OCI-LY3 (cell line): Measurements from ENCODE around the gene ANP32B.

ENCODE experiments used
- H2AFZ ChIP-seq: fragments of 200-600, 300-600 bp; shearing (Covaris generic); 2 replicates; pipeline ENCODE4 v1.6.0; 2014; ENCODE audit warnings: antibody characterized with exemption, low read depth, low read length
- H3K27ac ChIP-seq: fragments of 200-600, 300-600 bp; sonication (generic); 2 replicates; pipeline ENCODE4 v1.5.1; 2014; ENCODE audit warnings: mild to moderate bottlenecking, low read length, moderate library complexity, mixed read lengths
- H3K27me3 ChIP-seq: fragments of 200-600, 300-600 bp; sonication (generic); 2 replicates; pipeline ENCODE4 v1.6.1; 2014; ENCODE audit warnings: low read depth, low read length, mixed read lengths
- H3K36me3 ChIP-seq: fragments of 200-600, 300-600 bp; sonication (generic); replicated peaks from 2 replicates; pipeline ENCODE3; 2014; ENCODE audit warnings: low read depth, low read length, mixed read lengths
- H3K4me1 ChIP-seq: fragments of 300-600, 200-600 bp; sonication (generic); 2 replicates; pipeline ENCODE4 v1.6.1; 2014; ENCODE audit warnings: low read length, mixed read lengths
- H3K4me2 ChIP-seq: fragments of 200-600, 300-600 bp; sonication (generic); 2 replicates; pipeline ENCODE4 v1.6.1; 2014; ENCODE audit warnings: low read length, mixed read lengths
- H3K4me3 ChIP-seq: fragments of 300-600, 200-600 bp; sonication (generic); 2 replicates; pipeline ENCODE4 v1.5.1; 2014; ENCODE audit warnings: antibody characterized with exemption, mild to moderate bottlenecking, low read length, moderate library complexity
- H3K79me2 ChIP-seq: fragments of 300-600, 200-600 bp; shearing (Covaris generic); 2 replicates; pipeline ENCODE4 v1.6.1; 2014; ENCODE audit warnings: mild to moderate bottlenecking, low read length, mixed read lengths
- H3K9ac ChIP-seq: fragments of 300-600, 200-600 bp; shearing (Covaris generic); 2 replicates; pipeline ENCODE4 v1.6.0; 2014; ENCODE audit warnings: mild to moderate bottlenecking, low read length, moderate library complexity
- H3K9me3 ChIP-seq: fragments of 200-600, 300-600 bp; shearing (Covaris generic); 2 replicates; pipeline ENCODE4 v1.6.1; 2014; ENCODE audit warnings: low read length, mixed read lengths; ENCODE audit not compliant: insufficient read depth
- H4K20me1 ChIP-seq: fragments of 200-600, 300-600 bp; sonication (generic); 2 replicates; pipeline ENCODE4 v1.6.1; 2016; ENCODE audit warnings: low read length, mixed read lengths; ENCODE audit not compliant: insufficient read depth
- EZH2phosphoT487 ChIP-seq: fragments of 200-600 bp; shearing (Covaris generic); IDR thresholded peaks from 2 replicates; pipeline ENCODE4 v1.6.1; 2018; ENCODE audit warnings: antibody characterized with exemption, mixed run types, low read depth
- TF ChIP-seq, protein P1 (sequence below): fragments of 200-600, 300-600 bp; sonication (generic); IDR thresholded peaks from 2 replicates; pipeline ENCODE4 v1.5.1; 2014; ENCODE audit warnings: antibody characterized with exemption, low read length, low read depth

Gene ANP32B

DNA sequence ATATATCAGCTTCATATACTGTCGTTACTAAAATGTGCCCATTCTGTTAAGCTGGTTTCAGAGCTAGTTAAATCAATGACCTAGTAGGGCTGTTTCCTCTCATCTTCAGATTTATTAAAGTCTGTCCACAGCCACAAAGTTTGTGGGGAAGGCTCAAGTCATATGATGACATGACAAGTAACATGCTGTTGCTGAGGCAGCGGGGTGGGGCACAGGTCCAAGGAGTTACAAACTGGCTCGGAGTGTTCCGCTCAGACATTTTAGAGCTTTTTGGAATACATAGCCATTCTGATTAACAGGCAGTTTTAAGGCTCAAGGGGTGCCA is 2.7 kb upstream of the ANP32B start:
- Histone ChIP-seq H3K27me3 (no peaks in the 10 kb centered on the region; the same call in 1 of the 2 replicates), H3K27ac (no peak overlapping the region), H3K9ac (no peak overlapping the region), H3K36me3 (peaks cover 4% of the 10 kb centered on the region), H2AFZ (no peak overlapping the region), H4K20me1 (no peaks in the 10 kb centered on the region), H3K4me2 (no peak overlapping the region), H3K79me2 (peaks cover 36% of the 10 kb centered on the region), H3K9me3 (no peaks in the 10 kb centered on the region), H3K4me1 (peaks cover 13% of the 10 kb centered on the region), H3K4me3 (no peak overlapping the region)
- TF ChIP-seq, protein P1, sequence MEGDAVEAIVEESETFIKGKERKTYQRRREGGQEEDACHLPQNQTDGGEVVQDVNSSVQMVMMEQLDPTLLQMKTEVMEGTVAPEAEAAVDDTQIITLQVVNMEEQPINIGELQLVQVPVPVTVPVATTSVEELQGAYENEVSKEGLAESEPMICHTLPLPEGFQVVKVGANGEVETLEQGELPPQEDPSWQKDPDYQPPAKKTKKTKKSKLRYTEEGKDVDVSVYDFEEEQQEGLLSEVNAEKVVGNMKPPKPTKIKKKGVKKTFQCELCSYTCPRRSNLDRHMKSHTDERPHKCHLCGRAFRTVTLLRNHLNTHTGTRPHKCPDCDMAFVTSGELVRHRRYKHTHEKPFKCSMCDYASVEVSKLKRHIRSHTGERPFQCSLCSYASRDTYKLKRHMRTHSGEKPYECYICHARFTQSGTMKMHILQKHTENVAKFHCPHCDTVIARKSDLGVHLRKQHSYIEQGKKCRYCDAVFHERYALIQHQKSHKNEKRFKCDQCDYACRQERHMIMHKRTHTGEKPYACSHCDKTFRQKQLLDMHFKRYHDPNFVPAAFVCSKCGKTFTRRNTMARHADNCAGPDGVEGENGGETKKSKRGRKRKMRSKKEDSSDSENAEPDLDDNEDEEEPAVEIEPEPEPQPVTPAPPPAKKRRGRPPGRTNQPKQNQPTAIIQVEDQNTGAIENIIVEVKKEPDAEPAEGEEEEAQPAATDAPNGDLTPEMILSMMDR = no peak
- TF ChIP-seq EZH2phosphoT487 = no peak

DNA sequence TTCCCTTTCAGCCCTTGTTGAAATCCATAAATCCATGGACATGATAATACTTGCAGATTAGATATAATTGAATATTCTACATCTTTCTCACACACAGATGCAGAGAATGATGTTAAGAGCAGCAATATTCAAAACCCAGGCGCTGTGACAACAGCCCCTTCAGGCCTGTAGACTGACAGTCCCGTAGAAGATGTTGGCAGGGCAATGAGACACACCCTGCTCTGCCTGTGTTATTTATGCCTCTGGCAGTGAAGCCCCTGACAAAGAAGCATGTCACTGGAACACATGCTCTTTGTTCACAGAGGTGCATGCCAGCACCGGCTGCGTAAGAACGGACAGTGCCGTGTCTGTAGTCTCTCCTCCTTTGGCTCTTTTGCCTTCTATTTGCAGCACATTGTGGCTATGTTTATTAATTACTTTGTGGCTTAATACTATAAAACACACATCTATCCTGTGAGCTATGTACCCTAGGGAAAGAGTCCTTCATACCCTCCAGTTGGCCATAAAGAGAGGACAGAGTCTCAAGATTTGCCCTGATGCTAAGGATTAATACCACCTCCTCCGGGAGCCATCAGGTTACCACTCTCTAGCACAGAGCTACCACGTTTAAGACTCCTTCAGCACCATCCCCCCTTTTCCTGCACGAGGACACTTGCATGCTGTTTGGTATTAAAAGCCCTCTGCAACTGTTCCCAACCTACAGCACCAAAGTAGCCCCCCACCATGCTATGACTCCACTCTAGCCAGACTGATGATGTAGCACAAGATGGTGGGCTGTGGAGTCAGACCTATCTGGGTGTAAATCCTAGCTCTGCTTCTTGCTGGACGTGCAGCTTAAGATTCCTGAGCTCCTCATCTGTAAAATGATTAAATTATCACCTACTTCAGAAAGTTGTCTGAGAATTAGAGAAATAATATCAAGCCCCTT is 2.0 kb upstream of the ANP32B start:
- Histone ChIP-seq H3K4me1 (peaks cover 21% of the 10 kb centered on the region), H3K4me2 (peak overlapping the region; percentile 95), H3K79me2 (peaks cover 43% of the 10 kb centered on the region), H2AFZ (no peak overlapping the region), H3K4me3 (no peak overlapping the region), H3K9ac (no peak overlapping the region; the same call in 1 of the 2 replicates), H3K9me3 (no peaks in the 10 kb centered on the region), H3K27ac (no peak overlapping the region), H3K27me3 (no peaks in the 10 kb centered on the region), H3K36me3 (peaks cover 9% of the 10 kb centered on the region), H4K20me1 (peaks cover 2% of the 10 kb centered on the region; the same call in 1 of the 2 replicates)
- TF ChIP-seq EZH2phosphoT487 = no peak
- TF ChIP-seq, protein P1 = no peak

DNA sequence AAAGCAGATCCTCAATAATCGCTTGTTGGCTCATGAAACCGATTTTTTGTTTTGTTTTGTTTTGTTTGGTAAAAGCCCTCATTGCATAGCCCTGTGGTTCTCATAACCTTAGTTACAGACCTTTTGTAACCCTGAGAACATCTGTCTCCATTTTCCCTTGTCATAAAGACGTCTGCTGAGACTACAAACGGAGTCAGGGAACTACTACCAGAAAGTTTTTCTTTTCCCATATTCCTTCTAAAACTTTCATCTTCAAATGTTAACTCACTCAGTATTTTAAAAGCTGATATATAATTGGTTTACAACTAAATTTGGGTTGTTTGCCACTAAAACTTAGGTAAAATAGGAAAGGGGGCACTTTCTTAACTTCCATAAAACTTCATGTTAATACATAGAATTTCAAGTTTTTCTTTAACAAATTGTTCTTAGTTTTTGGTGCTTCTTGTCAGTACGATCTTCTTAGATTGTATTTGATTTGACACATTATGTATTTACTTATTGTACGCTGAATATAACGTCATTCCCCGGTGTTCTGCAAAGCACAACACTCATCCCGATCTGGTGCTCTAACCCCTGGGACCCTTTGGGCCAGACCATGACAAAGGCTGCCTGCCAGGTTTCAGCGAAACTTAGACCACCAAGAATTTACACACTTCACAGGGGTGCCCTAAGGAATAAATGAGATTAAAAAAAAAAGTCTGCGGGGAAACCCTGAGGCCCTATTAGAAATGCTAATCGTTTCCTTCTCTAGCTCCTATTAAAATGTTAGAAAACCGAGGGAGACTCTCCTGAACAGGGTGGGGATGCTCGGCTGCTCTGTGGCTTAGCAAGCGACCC is 1.1 kb upstream of the ANP32B start:
- TF ChIP-seq EZH2phosphoT487 = no peak
- TF ChIP-seq, protein P1 = no peak
- peak overlapping the region; percentile 81 for H3K9ac ChIP-seq

More for the DNA sequence above, 1.1 kb upstream of the ANP32B start:
- H3K79me2 ChIP-seq = peaks cover 52% of the 10 kb centered on the region
- H3K27me3 ChIP-seq = no peaks in the 10 kb centered on the region
- H3K4me2 ChIP-seq = peak overlapping the region; percentile 95
- H2AFZ ChIP-seq = peak overlapping the region; percentile 5; the same call in 1 of the 2 replicates
- H3K9me3 ChIP-seq = no peaks in the 10 kb centered on the region
- peak overlapping the region; percentile 85 for H3K27ac ChIP-seq
- H4K20me1 ChIP-seq = peaks cover 10% of the 10 kb centered on the region
- H3K4me1 ChIP-seq = peaks cover 29% of the 10 kb centered on the region
- peaks cover 14% of the 10 kb centered on the region for H3K36me3 ChIP-seq
- peak overlapping the region; percentile 92 for H3K4me3 ChIP-seq
